Gastroesophageal sphincter (tissue), 3 donors: ENCODE measurements around the gene TUBA1B.

Experiments
- CTCF ChIP-seq, 4 experiments: fragments of 200-600 bp in 2 of 4; fragments of 450-650 bp in 2 of 4; sonication (generic) in 1 of 4; IDR thresholded peaks; one replicate each; pipeline ENCODE4 v1.5.1; 2017 to 2019; ENCODE audit warnings: antibody characterized with exemption in 4 of 4, mild to moderate bottlenecking in 2 of 4, moderate library complexity in 2 of 4
- POLR2A ChIP-seq, 2 donors: fragments of 450-650 bp; IDR thresholded peaks; one replicate each; pipeline ENCODE4 v1.6.1; 2017; ENCODE audit warnings: antibody characterized with exemption in 2 of 2, mild to moderate bottlenecking in 2 of 2, moderate library complexity in 1 of 2

DNA sequence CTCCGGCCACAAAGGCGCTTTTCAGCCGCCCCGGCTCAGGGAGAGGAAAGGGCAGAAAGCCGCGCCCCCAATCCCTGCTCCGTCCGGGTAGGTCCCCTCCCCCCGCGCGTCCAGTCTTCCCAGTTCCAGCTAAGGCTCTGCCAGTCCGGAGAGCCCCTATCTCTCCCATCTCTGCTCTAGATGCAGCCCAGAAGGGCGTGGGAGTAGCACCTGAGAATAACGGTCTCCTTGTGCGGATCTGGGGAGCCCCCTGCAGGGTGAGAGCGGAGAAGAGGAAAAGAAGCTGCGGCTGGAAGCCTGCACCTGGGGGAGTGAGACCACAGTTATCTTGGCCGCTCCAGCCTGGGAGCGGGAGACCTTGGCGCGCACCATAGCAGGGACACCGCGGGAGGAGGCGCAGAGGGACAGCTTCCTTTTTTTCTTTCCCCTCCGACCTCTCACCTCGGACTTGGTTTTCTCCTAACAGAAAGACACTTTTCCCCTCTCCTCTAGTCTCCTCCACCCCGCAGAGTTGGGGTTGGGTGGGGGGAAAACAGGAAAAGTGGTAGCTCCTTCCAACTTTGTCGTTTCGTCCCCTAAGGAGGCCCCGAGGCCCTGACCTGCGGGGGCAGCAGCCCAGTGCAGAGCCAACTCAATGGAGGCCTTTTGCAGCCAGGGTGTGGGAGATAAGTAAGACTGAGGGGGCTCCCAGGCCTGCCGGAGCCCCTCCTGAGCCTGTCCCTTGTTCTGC lies 38.9 kb downstream of the TUBA1B start:
- TF ChIP-seq POLR2A (IDR thresholded peaks at IDR 0.05) (no peak), CTCF (IDR thresholded peaks at IDR 0.05) (peak in 2 of 4 experiments; percentile 21 to 31)
